Endothelial cell of umbilical vein (primary cell): ENCODE measurements around the gene ZNF775. TPM values are rescaled to one million over a fixed set of nuclear protein-coding genes. Genes with fewer than 3 reads are reported as not detected.

Source experiments
- BruUV-seq: library from RNA; stranded (reverse); fragments of 400-500 nt; replicated peaks from 2 replicates; lab custom pipeline; 2021; lab: Mats Ljungman, UMichigan
- CTCF ChIA-PET: fragments of 300-600, 350-600 bp; sonication (Branson Sonifier 250); formaldehyde crosslinking; loops from one replicate; lab custom pipeline; 2021; ENCODE audit warnings: antibody characterized with exemption, inconsistent platforms; lab: Charles Lee
- POLR2A ChIA-PET: fragments of 300-600, 350-600 bp; sonication (Branson Sonifier 250); formaldehyde crosslinking; loops from one replicate; lab custom pipeline; 2021; ENCODE audit warnings: antibody characterized with exemption, inconsistent platforms; lab: Charles Lee
- DNase-seq: peaks from one replicate; pipeline ENCODE4 v3.0.0-alpha.2; 2011; ENCODE audit warnings: low read depth, low spot score
- FAIRE-seq: peaks from 2 replicates; lab custom pipeline; 2011; peaks lifted over from hg19 to GRCh38; lab: Jason Lieb, UNC
- H2AFZ ChIP-seq: 2 replicates; pipeline ENCODE4 v1.6.0; 2012; ENCODE audit warnings: low read depth, low read length, control low read depth, inconsistent platforms
- H3K27ac ChIP-seq: 2 replicates; pipeline ENCODE4 v1.5.1; 2011; ENCODE audit warnings: low read depth, mild to moderate bottlenecking, control low read depth, low read length, moderate library complexity; ENCODE audit not compliant: insufficient read depth
- H3K27me3 ChIP-seq, 2 experiments: 2 replicates each; pipeline versions ENCODE4 v1.6.0 to v1.6.1; 2011; ENCODE audit warnings: low read length in 2 of 2, mixed read lengths in 1 of 2; ENCODE audit not compliant: control insufficient read depth in 2 of 2, insufficient read depth in 2 of 2
- H3K36me3 ChIP-seq, 2 experiments: 2 replicates in 1 of 2; 3 replicates in 1 of 2; pipeline ENCODE4 v1.5.1; 2011; ENCODE audit warnings: low read length in 2 of 2, mild to moderate bottlenecking in 1 of 2, moderate library complexity in 1 of 2; ENCODE audit not compliant: control insufficient read depth in 2 of 2, insufficient read depth in 2 of 2; ENCODE audit errors: extremely low read depth in 1 of 2
- H3K4me1 ChIP-seq: 3 replicates; pipeline ENCODE4 v1.5.1; 2011; ENCODE audit warnings: mild to moderate bottlenecking, low read length; ENCODE audit not compliant: control insufficient read depth, insufficient read depth; ENCODE audit errors: extremely low read depth
- H3K4me2 ChIP-seq: 2 replicates; pipeline ENCODE4 v1.6.1; 2011; ENCODE audit warnings: low read length, control low read depth, mixed read lengths; ENCODE audit not compliant: insufficient read depth
- H3K4me3 ChIP-seq, 3 experiments: fragments of 200-600 bp in 1 of 3; sonication (generic), shearing (Covaris generic) in 1 of 3; replicated peaks in 1 of 3; 2 replicates each; pipeline ENCODE4 v1.5.1; 2011 to 2016; ENCODE audit warnings: control low read depth in 3 of 3, low read length in 3 of 3, mild to moderate bottlenecking in 2 of 3, inconsistent platforms in 1 of 3, low read depth in 1 of 3, moderate library complexity in 1 of 3; ENCODE audit not compliant: insufficient read depth in 1 of 3
- H3K79me2 ChIP-seq: 2 replicates; pipeline ENCODE4 v1.6.0; 2012; ENCODE audit warnings: low read length, inconsistent platforms; ENCODE audit not compliant: control insufficient read depth, insufficient read depth
- H3K9ac ChIP-seq: replicated peaks from 2 replicates; pipeline ENCODE3; 2011; ENCODE audit warnings: low read length, control low read depth; ENCODE audit not compliant: insufficient read depth; ENCODE audit errors: extremely low read depth
- H3K9me1 ChIP-seq: replicated peaks from 3 replicates; pipeline ENCODE4 v1.6.0; 2011; ENCODE audit warnings: mild to moderate bottlenecking, low read length; ENCODE audit not compliant: control insufficient read depth, insufficient read depth; ENCODE audit errors: extremely low read depth
- H3K9me3 ChIP-seq: replicated peaks from 2 replicates; pipeline ENCODE4 v1.5.1; 2012; ENCODE audit warnings: low read length, inconsistent platforms; ENCODE audit not compliant: control insufficient read depth, insufficient read depth
- H4K20me1 ChIP-seq: replicated peaks from 2 replicates; pipeline ENCODE3; 2011; ENCODE audit warnings: mild to moderate bottlenecking, low read length; ENCODE audit not compliant: control insufficient read depth, insufficient read depth; ENCODE audit errors: extremely low read depth
- CTCF ChIP-seq, 2 donors: IDR thresholded peaks; 1 replicate in 1 of 2; 2 replicates in 1 of 2; pipeline ENCODE4 v1.5.1; 2011; ENCODE audit warnings: low read length in 2 of 2, mild to moderate bottlenecking in 2 of 2, moderate library complexity in 2 of 2, control low read depth in 1 of 2, inconsistent platforms in 1 of 2, low read depth in 1 of 2; ENCODE audit not compliant: insufficient read depth in 1 of 2; ENCODE audit errors: extremely low read depth in 1 of 2
- EZH2 ChIP-seq: IDR thresholded peaks from 2 replicates; pipeline ENCODE4 v1.6.1; 2012; ENCODE audit warnings: borderline replicate concordance, low read depth, mild to moderate bottlenecking, moderate library complexity, low read length, inconsistent platforms; ENCODE audit not compliant: severe bottlenecking
- FOS ChIP-seq: IDR thresholded peaks from 2 replicates; pipeline ENCODE4 v1.6.1; 2011; ENCODE audit warnings: mild to moderate bottlenecking, low read length, moderate library complexity, borderline replicate concordance; ENCODE audit not compliant: insufficient read depth
- GATA2 ChIP-seq: IDR thresholded peaks from 2 replicates; pipeline ENCODE4 v1.7.0; 2011; ENCODE audit warnings: low read depth, mild to moderate bottlenecking, moderate library complexity, mixed read lengths, low read length; ENCODE audit not compliant: insufficient read length, insufficient read depth
- JUN ChIP-seq: IDR thresholded peaks from 2 replicates; pipeline ENCODE4 v1.6.1; 2011; ENCODE audit warnings: borderline replicate concordance, low read depth; ENCODE audit not compliant: insufficient read length, insufficient read depth
- MAX ChIP-seq: IDR thresholded peaks from 2 replicates; pipeline ENCODE4 v1.6.1; 2011; ENCODE audit not compliant: insufficient read depth, insufficient read length
- MYC ChIP-seq: IDR thresholded peaks from one replicate; pipeline ENCODE4 v1.6.1; 2011; ENCODE audit warnings: mild to moderate bottlenecking, low read depth, low read length
- POLR2A ChIP-seq: IDR thresholded peaks from 2 replicates; pipeline ENCODE4 v1.6.1; 2012; ENCODE audit warnings: low read depth, mild to moderate bottlenecking, control low read depth, low read length
- POLR2AphosphoS5 ChIP-seq: IDR thresholded peaks from 2 replicates; pipeline ENCODE4 v1.6.1; 2012; ENCODE audit warnings: low read depth, mild to moderate bottlenecking, control low read depth, low read length, moderate library complexity; ENCODE audit not compliant: insufficient read depth
- dilution Hi-C: fragments of 300-500 bp; cut with MboI; formaldehyde crosslinking; loops from one replicate; pipeline ENCODE4 v1.15.0; 2019; ENCODE audit warnings: low sequenced_read_pairs; ENCODE audit not compliant: extremely low pct_ligation_motif_present
- intact Hi-C: fragments of 100-400 bp; cut with micrococcal nuclease; formaldehyde crosslinking; loops from one replicate; pipeline ENCODE4 v1.10.0; 2022
- polyA plus RNA-seq, 4 experiments: library from polyadenylated mRNA; depleted of rRNA in 3 of 4; stranded (reverse) in 3 of 4; unstranded in 1 of 4; fragments of >200 nt; gene quantifications; 2 replicates each; pipeline versions ENCODE4 v1.2.1 to v1.2.3, GENCODE V29; 2011 to 2012; ENCODE audit warnings: missing spikeins in 1 of 4
- total RNA-seq: library from RNA; stranded (reverse); gene quantifications from 2 replicates; pipeline ENCODE4 v1.2.3, GENCODE V29; 2021

Gene ZNF775
- total and polyA plus RNA-seq, 2 donors (not counting 3 experiments of a cell fraction or from before 2014, with no cell fraction given), result 5.8 to 8.3 TPM

GRCh38 chr7:150335774-150336112 is 43.4 kb upstream of the ZNF775 start:
- Histone ChIP-seq H2AFZ (no peak overlapping the region), H3K9me1 (no peaks in the 10 kb centered on the region), H3K4me3 (no peak overlapping the region), H3K9ac (no peak overlapping the region), H3K27ac (no peak overlapping the region), H3K36me3 (no peaks in the 10 kb centered on the region), H3K4me2 (no peak overlapping the region), H3K27me3 (peaks cover 4 to 7% of the 10 kb centered on the region in 2 experiments), H3K79me2 (no peaks in the 10 kb centered on the region), H4K20me1 (no peaks in the 10 kb centered on the region), H3K4me1 (no peaks in the 10 kb centered on the region), H3K9me3 (no peaks in the 10 kb centered on the region)
- ChIA-PET CTCF (no interaction called here), POLR2A (no interaction called here)
- FAIRE-seq (no peak), DNase-seq (no peak)
- no peak for TF ChIP-seq JUN
- TF ChIP-seq FOS, result no peak
- no peak for TF ChIP-seq MAX
- no peak for TF ChIP-seq GATA2
- no peak for TF ChIP-seq CTCF (IDR thresholded peaks at IDR 0.05; ENCODE audit: extremely low read depth in 1 of 2, insufficient read depth in 1 of 2, low read depth in 1 of 2, low read length in 2 of 2)
- intact Hi-C loops, result no loop called here
- no TSS peak for BruUV-seq
- dilution Hi-C loops, result no loop called here

GRCh38 chr7:150336746-150337145 is 42.4 kb upstream of the ZNF775 start:
- H3K9me1 ChIP-seq, result no peaks in the 10 kb centered on the region
- H3K27ac ChIP-seq, result no peak overlapping the region
- H3K36me3 ChIP-seq, result no peaks in the 10 kb centered on the region
- H3K9ac ChIP-seq, result no peak overlapping the region
- no peaks in the 10 kb centered on the region for H3K4me1 ChIP-seq
- CTCF ChIA-PET, result no interaction called here
- POLR2A ChIA-PET, result no interaction called here
- H4K20me1 ChIP-seq, result no peaks in the 10 kb centered on the region
- FAIRE-seq (no peak), DNase-seq (no peak)
- BruUV-seq, result no TSS peak
- H3K9me3 ChIP-seq, result no peaks in the 10 kb centered on the region
- H3K79me2 ChIP-seq, result no peaks in the 10 kb centered on the region
- TF ChIP-seq CTCF (IDR thresholded peaks at IDR 0.05; ENCODE audit: extremely low read depth in 1 of 2, insufficient read depth in 1 of 2, low read depth in 1 of 2, low read length in 2 of 2), result no peak
- no peak for TF ChIP-seq MYC
- TF ChIP-seq POLR2A, result no peak
- no peak for TF ChIP-seq FOS
- TF ChIP-seq JUN, result no peak
- no peak for TF ChIP-seq EZH2
- TF ChIP-seq MAX, result no peak
- no peak for TF ChIP-seq GATA2
- no peak for TF ChIP-seq POLR2AphosphoS5
- intact Hi-C loops (no loop called here), dilution Hi-C loops (no loop called here)
- no peak overlapping the region for H3K4me3 ChIP-seq
- no peak overlapping the region for H3K4me2 ChIP-seq
- peaks cover 11 to 15% of the 10 kb centered on the region in 2 experiments for H3K27me3 ChIP-seq
- no peak overlapping the region for H2AFZ ChIP-seq
